Keratinocyte (primary cell): Measurements from ENCODE around the gene DONSON. TPM values are rescaled to one million over a fixed set of nuclear protein-coding genes. Genes with fewer than 3 reads are reported as not detected.
A peak's percentile ranks its signal among the peaks of the same experiment; 100 is the strongest.

Source experiments
- DNase-seq: peaks from one replicate; pipeline ENCODE4 v3.0.0-alpha.2; 2011; ENCODE audit warnings: low read depth, missing footprints, low spot score
- FAIRE-seq: peaks from 2 replicates; lab custom pipeline; 2011; peaks lifted over from hg19 to GRCh38; lab: Jason Lieb, UNC
- H2AFZ ChIP-seq: 2 replicates; pipeline ENCODE4 v1.6.0; 2012; ENCODE audit warnings: low read length, control low read depth, inconsistent platforms; ENCODE audit not compliant: control insufficient read depth
- H3K27ac ChIP-seq: 2 replicates; pipeline ENCODE4 v1.5.1; 2011; ENCODE audit warnings: low read length; ENCODE audit not compliant: control insufficient read depth, insufficient read depth
- H3K27me3 ChIP-seq: 3 replicates; pipeline ENCODE4 v1.6.0; 2011; ENCODE audit warnings: low read length; ENCODE audit not compliant: control insufficient read depth, insufficient read depth; ENCODE audit errors: extremely low read depth
- H3K36me3 ChIP-seq, 2 experiments: 2 replicates in 1 of 2; 3 replicates in 1 of 2; pipeline ENCODE4 v1.5.1; 2011; ENCODE audit warnings: low read length in 2 of 2, mild to moderate bottlenecking in 1 of 2; ENCODE audit not compliant: control insufficient read depth in 2 of 2, insufficient read depth in 2 of 2; ENCODE audit errors: extremely low read depth in 1 of 2
- H3K4me1 ChIP-seq: 3 replicates; pipeline ENCODE4 v1.5.1; 2011; ENCODE audit warnings: low read length; ENCODE audit not compliant: control insufficient read depth, insufficient read depth; ENCODE audit errors: extremely low read depth
- H3K4me2 ChIP-seq: 3 replicates; pipeline ENCODE4 v1.6.0; 2011; ENCODE audit warnings: low read depth, low read length; ENCODE audit not compliant: control insufficient read depth, insufficient read depth; ENCODE audit errors: extremely low read depth
- H3K4me3 ChIP-seq, 3 experiments: fragments of 200-600 bp in 1 of 3; sonication (generic) in 1 of 3; 2 replicates in 2 of 3; 3 replicates in 1 of 3; pipeline ENCODE4 v1.5.1; 2011 to 2016; ENCODE audit warnings: low read length in 3 of 3, mild to moderate bottlenecking in 3 of 3, control low read depth in 2 of 3, inconsistent platforms in 1 of 3, low read depth in 1 of 3, mixed read lengths in 1 of 3, mixed run types in 1 of 3, moderate library complexity in 1 of 3; ENCODE audit not compliant: control insufficient read depth in 2 of 3, insufficient read depth in 2 of 3; ENCODE audit errors: extremely low read depth in 1 of 3
- H3K79me2 ChIP-seq: 2 replicates; pipeline ENCODE4 v1.6.0; 2012; ENCODE audit warnings: low read length; ENCODE audit not compliant: control insufficient read depth, insufficient read depth
- H3K9ac ChIP-seq: 3 replicates; pipeline ENCODE4 v1.6.0; 2011; ENCODE audit warnings: low read length; ENCODE audit not compliant: control insufficient read depth, insufficient read depth; ENCODE audit errors: extremely low read depth
- H3K9me1 ChIP-seq: 3 replicates; pipeline ENCODE4 v1.6.0; 2011; ENCODE audit warnings: low read length; ENCODE audit not compliant: control insufficient read depth, insufficient read depth; ENCODE audit errors: extremely low read depth
- H3K9me3 ChIP-seq: 2 replicates; pipeline ENCODE4 v1.5.1; 2012; ENCODE audit warnings: low read depth, low read length; ENCODE audit not compliant: control insufficient read depth
- H4K20me1 ChIP-seq: 3 replicates; pipeline ENCODE4 v1.6.0; 2011; ENCODE audit warnings: low read length; ENCODE audit not compliant: control insufficient read depth, insufficient read depth; ENCODE audit errors: extremely low read depth
- CTCF ChIP-seq, 3 experiments: IDR thresholded peaks in 1 of 3; conservative IDR thresholded peaks in 1 of 3; optimal IDR thresholded peaks in 1 of 3; 2 replicates in 2 of 3; 3 replicates in 1 of 3; pipeline versions ENCODE3 to v1.5.1; 2011; ENCODE audit warnings: low read length in 3 of 3, mild to moderate bottlenecking in 3 of 3, moderate library complexity in 2 of 3, control low read depth in 1 of 3, inconsistent platforms in 1 of 3; ENCODE audit not compliant: insufficient read depth in 2 of 3; ENCODE audit errors: extremely low read depth in 1 of 3
- EZH2 ChIP-seq: IDR thresholded peaks from one replicate; pipeline ENCODE4 v1.6.1; 2012; ENCODE audit warnings: inconsistent platforms, mild to moderate bottlenecking, low read length, moderate library complexity
- dilution Hi-C: fragments of 300-500 bp; cut with MboI; formaldehyde crosslinking; loops from one replicate; pipeline ENCODE4 v1.7.0; 2020; ENCODE audit warnings: low sequenced_read_pairs; ENCODE audit not compliant: extremely low pct_ligation_motif_present
- polyA plus RNA-seq, 5 experiments: library from polyadenylated mRNA; depleted of rRNA in 3 of 5; stranded (reverse) in 3 of 5; stranded (forward) in 1 of 5; unstranded in 1 of 5; fragments of >200 nt; gene quantifications; 1 replicate in 1 of 5; 2 replicates in 3 of 5; 3 replicates in 1 of 5; pipeline versions ENCODE4 v1.2.1 to v1.2.3, GENCODE V29; 2011 to 2012; ENCODE audit warnings: missing spikeins in 2 of 5, low read depth in 1 of 5, low replicate concordance in 1 of 5

The DONSON gene
- polyA plus RNA-seq, 1 donor (not counting 4 experiments of a cell fraction or from before 2014, with no cell fraction given) = 17.0 TPM

GRCh38 chr21:33540711-33541104, 47.8 kb downstream of the DONSON start:
- FAIRE-seq (no peak), DNase-seq (no peak)
- Histone ChIP-seq H3K27ac (no peak overlapping the region), H3K36me3 (peaks cover 11 to 12% of the 10 kb centered on the region in 2 experiments), H3K9me1 (no peaks in the 10 kb centered on the region), H3K4me3 (peak overlapping the region; percentile 75 to 97 (median 81)), H3K79me2 (peaks cover 83% of the 10 kb centered on the region), H3K4me1 (peaks cover 16% of the 10 kb centered on the region), H3K9me3 (no peaks in the 10 kb centered on the region), H4K20me1 (peaks cover 7% of the 10 kb centered on the region), H3K9ac (peak overlapping the region; percentile 98), H3K4me2 (peak overlapping the region; percentile 89), H3K27me3 (no peaks in the 10 kb centered on the region), H2AFZ (no peak overlapping the region)
- dilution Hi-C loops = no loop called here
- TF ChIP-seq CTCF (optimal IDR thresholded peaks at IDR 0.05 in 1 of 3, IDR thresholded peaks at IDR 0.05 in 1 of 3, conservative IDR thresholded peaks at IDR 0.05 in 1 of 3; ENCODE audit: extremely low read depth in 1 of 3, insufficient read depth in 2 of 3, low read length in 3 of 3) (no peak), EZH2 (no peak)

DNA sequence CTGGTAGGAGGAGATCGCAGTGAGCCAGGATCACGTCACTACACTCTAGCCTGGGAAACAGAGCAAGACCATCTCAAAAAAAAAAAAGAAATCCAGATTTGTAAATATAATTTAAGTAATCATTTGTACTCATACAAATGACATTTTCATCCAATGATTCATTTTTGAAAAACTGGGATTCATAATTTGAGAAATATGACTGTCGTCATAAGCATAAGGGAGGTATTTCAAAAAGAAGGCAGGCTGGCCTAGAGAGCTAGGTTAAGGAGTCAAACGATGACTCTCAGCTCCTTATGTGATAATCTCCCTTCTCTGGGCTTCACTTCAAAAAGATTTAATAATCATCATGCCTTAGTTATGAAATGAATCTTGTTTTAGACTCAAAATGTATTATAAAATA, 48.9 kb downstream of the DONSON start:
- H3K27me3 ChIP-seq = no peaks in the 10 kb centered on the region
- H3K9ac ChIP-seq = no peak overlapping the region
- FAIRE-seq (no peak), DNase-seq (no peak)
- H3K79me2 ChIP-seq = peaks cover 72% of the 10 kb centered on the region
- H4K20me1 ChIP-seq = peaks cover 5% of the 10 kb centered on the region
- H3K4me3 ChIP-seq = no peak overlapping the region
- TF ChIP-seq CTCF (optimal IDR thresholded peaks at IDR 0.05 in 1 of 3, IDR thresholded peaks at IDR 0.05 in 1 of 3, conservative IDR thresholded peaks at IDR 0.05 in 1 of 3; ENCODE audit: extremely low read depth in 1 of 3, insufficient read depth in 2 of 3, low read length in 3 of 3) = no peak
- no peak for TF ChIP-seq EZH2
- no peak overlapping the region for H3K4me2 ChIP-seq
- H3K27ac ChIP-seq = no peak overlapping the region
- no peaks in the 10 kb centered on the region for H3K9me3 ChIP-seq
- dilution Hi-C loops = no loop called here
- no peaks in the 10 kb centered on the region for H3K9me1 ChIP-seq
- peaks cover 11% of the 10 kb centered on the region for H3K4me1 ChIP-seq
- no peak overlapping the region for H2AFZ ChIP-seq
- peaks cover 17 to 18% of the 10 kb centered on the region in 2 experiments for H3K36me3 ChIP-seq
